HEK293 (cell line): Measurements from ENCODE around the gene AHCYL2.
A peak's percentile ranks its signal among the peaks of the same experiment; 100 is the strongest.
"Not testable (repeated sequence)": the region's sequence is repeated elsewhere in the genome, so short reads cannot be mapped to it uniquely, and the experiment has no call there.

Experiments used
- CTCF ChIA-PET: fragments of 350-600 bp; formaldehyde crosslinking; extraction: SDS; loops from one replicate; lab custom pipeline; 2021; ENCODE audit warnings: antibody characterized with exemption; lab: Yijun Ruan, JAX
- POLR2A ChIA-PET: fragments of 300-600 bp; formaldehyde crosslinking; extraction: SDS; loops from one replicate; lab custom pipeline; 2020; ENCODE audit warnings: antibody characterized with exemption, inconsistent platforms; lab: Yijun Ruan, JAX
- H3K27ac ChIP-seq: fragments of 200-500 bp; sonication (Bioruptor generic); 2 replicates; pipeline ENCODE4 v1.5.1; 2014; ENCODE audit warnings: low read depth, low read length, control low read depth, inconsistent platforms; ENCODE audit errors: extremely low read depth
- H3K36me3 ChIP-seq, 2 experiments: fragments of 200-500 bp in 1 of 2; sonication (Bioruptor generic) in 1 of 2; 1 replicate in 1 of 2; 2 replicates in 1 of 2; pipeline ENCODE4 v1.5.1; 2014 to 2017; ENCODE audit warnings: inconsistent platforms in 2 of 2, low read length in 2 of 2; ENCODE audit not compliant: control insufficient read depth in 2 of 2, insufficient read depth in 1 of 2
- H3K4me1 ChIP-seq: fragments of 200-500 bp; sonication (Bioruptor generic); 2 replicates; pipeline ENCODE4 v1.5.1; 2014; ENCODE audit warnings: mild to moderate bottlenecking, low read length, inconsistent platforms; ENCODE audit not compliant: control insufficient read depth, insufficient read depth
- H3K4me3 ChIP-seq: 2 replicates; pipeline ENCODE4 v1.5.1; 2011; ENCODE audit warnings: low read depth, mild to moderate bottlenecking, control low read depth, low read length, moderate library complexity
- H3K9me3 ChIP-seq: fragments of 200-500 bp; sonication (Bioruptor generic); 2 replicates; pipeline ENCODE4 v1.5.1; 2014; ENCODE audit warnings: low read depth, low read length, inconsistent platforms; ENCODE audit not compliant: control insufficient read depth, insufficient read depth
- KLF16 ChIP-seq: fragments of 450-650 bp; formaldehyde crosslinking; IDR thresholded peaks from 2 replicates; pipeline ENCODE4 v1.5.1; 2017; ENCODE audit warnings: missing biosample characterization, missing genetic modification characterization
- KLF7 ChIP-seq: fragments of 450-650 bp; formaldehyde crosslinking; IDR thresholded peaks from 2 replicates; pipeline ENCODE4 v1.5.1; 2016; ENCODE audit warnings: missing biosample characterization, missing genetic modification characterization, borderline replicate concordance
- OSR2 ChIP-seq: fragments of 450-650 bp; formaldehyde crosslinking; IDR thresholded peaks from 2 replicates; pipeline ENCODE4 v1.5.1; 2016; ENCODE audit warnings: missing biosample characterization, missing genetic modification characterization
- OVOL3 ChIP-seq: fragments of 450-650 bp; formaldehyde crosslinking; IDR thresholded peaks from 2 replicates; pipeline ENCODE4 v1.5.1; 2016; ENCODE audit warnings: missing biosample characterization, missing genetic modification characterization
- SALL2 ChIP-seq: fragments of 450-650 bp; formaldehyde crosslinking; IDR thresholded peaks from 2 replicates; pipeline ENCODE4 v1.5.0; 2017; ENCODE audit warnings: missing biosample characterization, mild to moderate bottlenecking, missing genetic modification characterization, borderline replicate concordance
- ZBTB17 ChIP-seq: fragments of 450-650 bp; formaldehyde crosslinking; IDR thresholded peaks from 2 replicates; pipeline ENCODE4 v1.5.1; 2016; ENCODE audit warnings: missing biosample characterization, missing genetic modification characterization
- ZNF121 ChIP-seq: fragments of 450-650 bp; formaldehyde crosslinking; IDR thresholded peaks from 2 replicates; pipeline ENCODE4 v1.5.1; 2016; ENCODE audit warnings: missing biosample characterization, missing genetic modification characterization
- ZNF132 ChIP-seq: fragments of 450-650 bp; formaldehyde crosslinking; IDR thresholded peaks from 2 replicates; pipeline ENCODE4 v1.5.1; 2017; ENCODE audit warnings: missing biosample characterization, missing genetic modification characterization, borderline replicate concordance
- ZNF19 ChIP-seq: fragments of 450-650 bp; formaldehyde crosslinking; IDR thresholded peaks from 2 replicates; pipeline ENCODE4; 2016; ENCODE audit warnings: missing biosample characterization, missing genetic modification characterization, low read depth
- ZNF529 ChIP-seq: fragments of 450-650 bp; formaldehyde crosslinking; IDR thresholded peaks from 2 replicates; pipeline ENCODE4 v1.5.1; 2017; ENCODE audit warnings: missing genetic modification characterization, missing biosample characterization; ENCODE audit not compliant: insufficient replicate concordance
- ZNF544 ChIP-seq: fragments of 450-650 bp; formaldehyde crosslinking; IDR thresholded peaks from 2 replicates; pipeline ENCODE4 v1.5.0; 2017; ENCODE audit warnings: missing biosample characterization, missing genetic modification characterization
- ZNF596 ChIP-seq: fragments of 450-650 bp; IDR thresholded peaks from 2 replicates; pipeline ENCODE4 v1.5.0; 2018; ENCODE audit warnings: missing biosample characterization, mild to moderate bottlenecking, missing genetic modification characterization, moderate library complexity
- ZNF610 ChIP-seq: fragments of 450-650 bp; formaldehyde crosslinking; IDR thresholded peaks from 2 replicates; pipeline ENCODE4 v1.5.1; 2016; ENCODE audit warnings: missing biosample characterization, missing genetic modification characterization, borderline replicate concordance
- ZNF626 ChIP-seq: fragments of 450-650 bp; sonication (Bioruptor Pico); formaldehyde crosslinking; IDR thresholded peaks from 2 replicates; pipeline ENCODE4 v1.5.1; 2018; ENCODE audit warnings: missing biosample characterization, missing genetic modification characterization, inconsistent platforms
- ZNF747 ChIP-seq: fragments of 450-650 bp; formaldehyde crosslinking; IDR thresholded peaks from 2 replicates; pipeline ENCODE4 v1.5.1; 2016; ENCODE audit warnings: missing biosample characterization, missing genetic modification characterization
- ZSCAN23 ChIP-seq: fragments of 450-650 bp; formaldehyde crosslinking; IDR thresholded peaks from 2 replicates; pipeline ENCODE4 v1.5.1; 2016; ENCODE audit warnings: missing biosample characterization, missing genetic modification characterization
- TF ChIP-seq, protein P1 (sequence below): fragments of 450-650 bp; formaldehyde crosslinking; IDR thresholded peaks from 2 replicates; pipeline ENCODE4 v1.5.1; 2017; ENCODE audit warnings: missing biosample characterization, missing genetic modification characterization
- TF ChIP-seq, protein P2 (sequence below): sonication (generic); formaldehyde crosslinking; IDR thresholded peaks from 2 replicates; pipeline ENCODE4 v1.8.1; 2022; ENCODE audit warnings: mild to moderate bottlenecking, moderate library complexity, missing genetic modification reagents

The AHCYL2 gene

DNA sequence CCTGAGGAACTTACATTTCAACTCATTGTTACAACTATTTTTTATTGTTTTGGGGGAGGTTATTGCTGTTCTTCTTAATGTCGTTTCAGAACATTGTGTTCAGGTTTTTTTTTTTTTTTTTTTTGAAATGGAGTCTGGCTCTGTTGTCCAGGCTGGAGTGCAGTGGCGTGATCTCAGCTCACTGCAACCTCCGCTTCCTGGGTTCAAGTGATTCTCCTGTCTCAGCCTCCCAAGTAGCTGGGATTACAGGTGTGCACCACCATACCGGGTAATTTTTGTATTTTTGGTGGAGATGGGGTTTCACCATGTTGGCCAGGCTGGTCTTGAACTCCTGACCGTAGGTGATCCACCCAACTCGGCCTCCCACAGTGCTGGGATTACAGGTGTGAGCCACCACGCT lies 144.6 kb downstream of the AHCYL2 start:
- not testable (repeated sequence) for H3K9me3 ChIP-seq, H3K4me3 ChIP-seq, H3K36me3 ChIP-seq, H3K27ac ChIP-seq, H3K4me1 ChIP-seq
- TF ChIP-seq ZNF121 (tag by site-specific recombination): 0 out of 2 replicates have a peak, but pooled peaks have one; percentile 26
- CTCF ChIA-PET: interaction anchor here (1.0 to 4.5 kb wide), 5 partner anchors 16 to 208 kb away, joined by 4 to 74 read pairs (median 11); no protein-coding TSS in a partner anchor
- POLR2A ChIA-PET: interaction anchor here (0.7 kb wide), 1 partner anchor 189 kb away, joined by 4 read pairs; no protein-coding TSS in a partner anchor

DNA sequence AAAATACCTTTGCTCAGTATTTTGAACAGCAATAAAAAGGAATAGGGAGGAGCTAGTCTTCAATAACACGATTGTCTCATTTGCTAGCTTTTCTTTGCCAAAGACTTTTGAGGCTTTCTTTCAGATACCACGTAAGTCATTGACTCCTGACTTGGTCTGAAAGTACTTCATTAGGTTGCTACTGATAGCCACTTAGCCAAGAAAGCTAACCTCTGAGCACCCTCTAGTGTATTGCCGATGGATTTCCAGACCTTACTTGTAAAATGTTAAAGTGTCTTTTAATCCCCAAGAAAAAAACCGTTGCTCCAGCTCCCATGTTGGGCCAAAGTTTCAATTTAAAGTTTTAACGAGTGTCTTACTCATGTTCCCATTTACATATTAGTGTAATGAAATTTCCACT lies 146.0 kb downstream of the AHCYL2 start:
- no peaks in the 10 kb centered on the region for H3K36me3 ChIP-seq
- H3K4me3 ChIP-seq: no peak overlapping the region
- 0 out of 2 replicates have a peak, but pooled peaks cover 4% of the 10 kb centered on the region for H3K4me1 ChIP-seq
- H3K27ac ChIP-seq: no peak overlapping the region
- ChIA-PET POLR2A (no interaction called here), CTCF (interaction anchor here (0.6 to 2.4 kb wide), 14 partner anchors 8 to 1910 kb away, joined by 3 to 13 read pairs (median 4); no protein-coding TSS in a partner anchor)
- TF ChIP-seq ZNF19 (tag by site-specific recombination) (no peak), ZNF626 (tag by site-specific recombination) (no peak), OSR2 (tag by site-specific recombination) (peak; percentile 52; the same call in 1 of the 2 replicates), ZNF132 (no peak), ZNF529 (tag by site-specific recombination) (no peak)
- TF ChIP-seq, protein P1, sequence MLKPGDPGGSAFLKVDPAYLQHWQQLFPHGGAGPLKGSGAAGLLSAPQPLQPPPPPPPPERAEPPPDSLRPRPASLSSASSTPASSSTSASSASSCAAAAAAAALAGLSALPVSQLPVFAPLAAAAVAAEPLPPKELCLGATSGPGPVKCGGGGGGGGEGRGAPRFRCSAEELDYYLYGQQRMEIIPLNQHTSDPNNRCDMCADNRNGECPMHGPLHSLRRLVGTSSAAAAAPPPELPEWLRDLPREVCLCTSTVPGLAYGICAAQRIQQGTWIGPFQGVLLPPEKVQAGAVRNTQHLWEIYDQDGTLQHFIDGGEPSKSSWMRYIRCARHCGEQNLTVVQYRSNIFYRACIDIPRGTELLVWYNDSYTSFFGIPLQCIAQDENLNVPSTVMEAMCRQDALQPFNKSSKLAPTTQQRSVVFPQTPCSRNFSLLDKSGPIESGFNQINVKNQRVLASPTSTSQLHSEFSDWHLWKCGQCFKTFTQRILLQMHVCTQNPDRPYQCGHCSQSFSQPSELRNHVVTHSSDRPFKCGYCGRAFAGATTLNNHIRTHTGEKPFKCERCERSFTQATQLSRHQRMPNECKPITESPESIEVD (tag by site-specific recombination): peak; percentile 52; the same call in 1 of the 2 replicates
- no peaks in the 10 kb centered on the region for H3K9me3 ChIP-seq

DNA sequence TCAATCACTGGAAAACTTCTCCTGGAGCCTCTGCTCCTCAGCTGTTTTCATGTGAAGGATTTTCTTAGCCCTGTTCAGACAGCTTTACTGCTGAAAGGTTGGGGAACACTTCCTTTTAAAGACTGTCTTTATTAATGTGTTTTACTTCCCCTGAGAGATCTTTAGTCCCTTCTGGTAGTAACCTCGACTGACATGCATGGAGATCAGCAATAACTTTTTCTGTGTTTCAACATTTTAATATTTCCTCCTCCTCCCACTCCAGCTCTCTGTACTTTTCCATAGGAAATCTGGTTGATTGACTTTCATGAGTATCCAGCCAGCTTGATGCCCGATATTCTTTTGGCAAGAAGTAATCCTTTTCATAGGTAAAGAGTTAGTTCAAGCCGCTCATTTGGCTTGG lies 146.7 kb downstream of the AHCYL2 start:
- TF ChIP-seq ZNF596 (tag by site-specific recombination) (no peak), ZNF544 (tag by site-specific recombination) (no peak), OVOL3 (tag by site-specific recombination) (no peak), OSR2 (tag by site-specific recombination) (no peak), ZSCAN23 (tag by site-specific recombination) (no peak), ZBTB17 (tag by site-specific recombination) (no peak), SALL2 (tag by site-specific recombination) (no peak), ZNF610 (tag by site-specific recombination) (no peak), KLF7 (tag by site-specific recombination) (no peak), KLF16 (tag by site-specific recombination) (no peak), ZNF747 (no peak)
- TF ChIP-seq, protein P2, sequence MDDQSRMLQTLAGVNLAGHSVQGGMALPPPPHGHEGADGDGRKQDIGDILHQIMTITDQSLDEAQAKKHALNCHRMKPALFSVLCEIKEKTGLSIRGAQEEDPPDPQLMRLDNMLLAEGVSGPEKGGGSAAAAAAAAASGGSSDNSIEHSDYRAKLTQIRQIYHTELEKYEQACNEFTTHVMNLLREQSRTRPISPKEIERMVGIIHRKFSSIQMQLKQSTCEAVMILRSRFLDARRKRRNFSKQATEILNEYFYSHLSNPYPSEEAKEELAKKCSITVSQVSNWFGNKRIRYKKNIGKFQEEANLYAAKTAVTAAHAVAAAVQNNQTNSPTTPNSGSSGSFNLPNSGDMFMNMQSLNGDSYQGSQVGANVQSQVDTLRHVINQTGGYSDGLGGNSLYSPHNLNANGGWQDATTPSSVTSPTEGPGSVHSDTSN (CRISPR knock-in tag): no peak
- Histone ChIP-seq H3K27ac (no peak overlapping the region), H3K4me3 (no peak overlapping the region), H3K36me3 (no peaks in the 10 kb centered on the region), H3K4me1 (0 out of 2 replicates have a peak, but pooled peaks cover 4% of the 10 kb centered on the region), H3K9me3 (no peaks in the 10 kb centered on the region)
- ChIA-PET CTCF (interaction anchor here (1.1 to 2.4 kb wide), 6 partner anchors 9 to 273 kb away, joined by 3 to 13 read pairs (median 8); no protein-coding TSS in a partner anchor), POLR2A (no interaction called here)
